ENCODE measurements around the gene HERPUD2. TPM values are rescaled to one million over a fixed set of nuclear protein-coding genes. Genes with fewer than 3 reads are reported as not detected.

Gene HERPUD2
- total RNA-seq: 25.5 and 31.3 TPM in 2 replicates
- 26.8 and 28.0 TPM in 2 replicates for polyA plus RNA-seq

- Histone ChIP-seq H3K27ac (peak within 1 kb of the TSS; percentile 98), H3K9me2 (replicated peaks; ENCODE audit: insufficient read depth) (no peaks in the 10 kb centered on the region), H3K79me2 (peaks cover 53% of the 10 kb centered on the region), H4K20me1 (ENCODE audit: insufficient read depth, poor library complexity, severe bottlenecking) (peaks cover 14% of the 10 kb centered on the region), H3K4me2 (peak within 1 kb of the TSS; percentile 92), H3K4me3 (peak within 1 kb of the TSS; percentile 70), H3K9me3 (ENCODE audit: low read depth) (no peaks in the 10 kb centered on the region), H3K4me1 (ENCODE audit: insufficient read depth) (peaks cover 29% of the 10 kb centered on the region), H3K27me3 (no peaks in the 10 kb centered on the region), H3K36me3 (replicated peaks; ENCODE audit: insufficient read depth, low read depth) (no peaks in the 10 kb centered on the region), H2AFZ (peak within 1 kb of the TSS; percentile 97)
- DNase-seq (ENCODE audit: low spot score): peak; percentile 96
- TF ChIP-seq EZH2phosphoT487 (IDR thresholded peaks at IDR 0.05; ENCODE audit: low read depth, severe bottlenecking, unreplicated experiment) (no peak), EZH2 (IDR thresholded peaks at IDR 0.05; ENCODE audit: borderline replicate concordance) (no peak), CTCF (IDR thresholded peaks at IDR 0.05; ENCODE audit: poor library complexity) (no peak)
- under 1% methylated on average over 56 of the region's 68 CpGs for WGBS (ENCODE audit: low lambda C conversion rate, missing lambda C conversion rate)
These were observed at the start of gene HERPUD2 for GRCh38 chr7:35694784-35695472. TSS of gene HERPUD2 (minus strand) at chr7:35695135. CDS start at chr7:35694330, 805 bp downstream.

- no peaks in the 10 kb centered on the region for H3K79me2 ChIP-seq
- no peaks in the 10 kb centered on the region for H3K27me3 ChIP-seq
- H3K4me2 ChIP-seq: no peak overlapping the region
- no peaks in the 10 kb centered on the region for H3K36me3 ChIP-seq (replicated peaks; ENCODE audit: insufficient read depth, low read depth)
- H4K20me1 ChIP-seq (ENCODE audit: insufficient read depth, poor library complexity, severe bottlenecking): no peaks in the 10 kb centered on the region
- H3K9me2 ChIP-seq (replicated peaks; ENCODE audit: insufficient read depth): no peaks in the 10 kb centered on the region
- no peak for TF ChIP-seq EZH2phosphoT487 (IDR thresholded peaks at IDR 0.05; ENCODE audit: low read depth, severe bottlenecking, unreplicated experiment)
- TF ChIP-seq EZH2 (IDR thresholded peaks at IDR 0.05; ENCODE audit: borderline replicate concordance): no peak
- no peak for DNase-seq (ENCODE audit: low spot score)
- H3K9me3 ChIP-seq (ENCODE audit: low read depth): no peaks in the 10 kb centered on the region
- H3K27ac ChIP-seq: no peak overlapping the region
- H3K4me1 ChIP-seq (ENCODE audit: insufficient read depth): no peaks in the 10 kb centered on the region
- WGBS (ENCODE audit: low lambda C conversion rate, missing lambda C conversion rate): 95% methylated on average over 3 of the region's 3 CpGs
- no peak overlapping the region for H3K4me3 ChIP-seq
- no peak overlapping the region for H2AFZ ChIP-seq
These were observed 44.0 kb upstream of the HERPUD2 start for GRCh38 chr7:35738889-35739288.

GRCh38 chr7:35736725-35737124 lies 41.8 kb upstream of the HERPUD2 start:
- no peaks in the 10 kb centered on the region for H3K79me2 ChIP-seq
- no peaks in the 10 kb centered on the region for H3K36me3 ChIP-seq (replicated peaks; ENCODE audit: insufficient read depth, low read depth)
- peak; percentile 53 for DNase-seq (ENCODE audit: low spot score)
- H3K27me3 ChIP-seq: no peaks in the 10 kb centered on the region
- no peaks in the 10 kb centered on the region for H3K4me1 ChIP-seq (ENCODE audit: insufficient read depth)
- 56% methylated on average over 1 of the region's 1 CpG for WGBS (ENCODE audit: low lambda C conversion rate, missing lambda C conversion rate)
- no peaks in the 10 kb centered on the region for H3K9me2 ChIP-seq (replicated peaks; ENCODE audit: insufficient read depth)
- no peak overlapping the region for H3K4me3 ChIP-seq
- no peaks in the 10 kb centered on the region for H4K20me1 ChIP-seq (ENCODE audit: insufficient read depth, poor library complexity, severe bottlenecking)
- peak overlapping the region; percentile 41 for H3K27ac ChIP-seq
- no peak overlapping the region for H3K4me2 ChIP-seq
- TF ChIP-seq EZH2phosphoT487 (IDR thresholded peaks at IDR 0.05; ENCODE audit: low read depth, severe bottlenecking, unreplicated experiment) (no peak), EZH2 (IDR thresholded peaks at IDR 0.05; ENCODE audit: borderline replicate concordance) (no peak), CTCF (IDR thresholded peaks at IDR 0.05; ENCODE audit: poor library complexity) (no peak)
- no peaks in the 10 kb centered on the region for H3K9me3 ChIP-seq (ENCODE audit: low read depth)
- H2AFZ ChIP-seq: no peak overlapping the region

- Histone ChIP-seq H3K4me1 (ENCODE audit: insufficient read depth) (peaks cover 7% of the 10 kb centered on the region), H3K9me3 (ENCODE audit: low read depth) (no peaks in the 10 kb centered on the region), H3K4me2 (no peak overlapping the region), H4K20me1 (ENCODE audit: insufficient read depth, poor library complexity, severe bottlenecking) (no peaks in the 10 kb centered on the region), H3K79me2 (no peaks in the 10 kb centered on the region), H3K9me2 (replicated peaks; ENCODE audit: insufficient read depth) (no peaks in the 10 kb centered on the region), H3K4me3 (no peak overlapping the region), H3K27ac (no peak overlapping the region), H3K27me3 (no peaks in the 10 kb centered on the region), H3K36me3 (replicated peaks; ENCODE audit: insufficient read depth, low read depth) (no peaks in the 10 kb centered on the region), H2AFZ (no peak overlapping the region)
- TF ChIP-seq EZH2 (IDR thresholded peaks at IDR 0.05; ENCODE audit: borderline replicate concordance) (no peak), CTCF (IDR thresholded peaks at IDR 0.05; ENCODE audit: poor library complexity) (no peak), EZH2phosphoT487 (IDR thresholded peaks at IDR 0.05; ENCODE audit: low read depth, severe bottlenecking, unreplicated experiment) (no peak)
- no peak for DNase-seq (ENCODE audit: low spot score)
- 35% methylated on average over 3 of the region's 3 CpGs for WGBS (ENCODE audit: low lambda C conversion rate, missing lambda C conversion rate)
These were observed 40.5 kb upstream of the HERPUD2 start for GRCh38 chr7:35735396-35735795.

All from hepatocyte (in vitro differentiated cells).